Activated CD4-positive, alpha-beta memory T cell treated with anti-CD3 and anti-CD28 coated beads, Interleukin-2, amount 10 ng/mL, durations not matched to agents 7 days and 5 days (primary cell): ENCODE results near the gene ISCA2. TPM values are rescaled to one million over a fixed set of nuclear protein-coding genes. Genes with fewer than 3 reads are reported as not detected.

Experiments
- CTCF ChIA-PET: fragments of 350-600 bp; sonication (Branson Sonifier 250); formaldehyde crosslinking; loops from one replicate; lab custom pipeline; 2021; ENCODE audit warnings: antibody characterized with exemption, inconsistent platforms; lab: Charles Lee
- POLR2A ChIA-PET: fragments of 350-600 bp; sonication (Branson Sonifier 250); formaldehyde crosslinking; loops from one replicate; lab custom pipeline; 2021; ENCODE audit warnings: antibody characterized with exemption; lab: Charles Lee
- DNase-seq: peaks from one replicate; pipeline ENCODE4 v3.0.0-alpha.2; 2020
- H3K27ac Mint-ChIP-seq: one replicate; pipeline ENCODE4 v1.8.0; 2021; ENCODE audit warnings: mild to moderate bottlenecking, mixed read lengths
- H3K27me3 Mint-ChIP-seq: one replicate; pipeline ENCODE4 v1.8.0; 2021; ENCODE audit warnings: mixed read lengths
- H3K36me3 Mint-ChIP-seq: one replicate; pipeline ENCODE4 v1.8.0; 2021; ENCODE audit warnings: low read depth, mixed read lengths
- H3K4me1 Mint-ChIP-seq: one replicate; pipeline ENCODE4 v1.8.0; 2021; ENCODE audit warnings: mixed read lengths
- H3K4me3 Mint-ChIP-seq: one replicate; pipeline ENCODE4 v1.8.0; 2021; ENCODE audit warnings: mild to moderate bottlenecking, mixed read lengths
- H3K9me3 Mint-ChIP-seq: one replicate; pipeline ENCODE4 v1.8.0; 2021; ENCODE audit warnings: mixed read lengths
- total RNA-seq, 2 experiments: library from RNA; stranded (reverse); gene quantifications; one replicate each; pipeline ENCODE4 v1.2.3, GENCODE V29; 2021

Gene ISCA2
- total RNA-seq, 2 experiments from 2014 or later, result 25.8 to 32.1 TPM

- Mint-ChIP-seq H3K4me1 (no peaks in the 10 kb centered on the region), H3K9me3 (no peaks in the 10 kb centered on the region), H3K27ac (no peak overlapping the region), H3K4me3 (no peak overlapping the region), H3K27me3 (peaks cover 11% of the 10 kb centered on the region), H3K36me3 (no peaks in the 10 kb centered on the region)
- POLR2A ChIA-PET, result interaction anchor here (0.7 kb wide), 1 partner anchor 10 kb away, joined by 3 read pairs; no protein-coding TSS in a partner anchor
- DNase-seq, result no peak
- CTCF ChIA-PET, result no interaction called here
Measured at GRCh38 chr14:74543771-74544438, 50.3 kb downstream of the ISCA2 start.

DNA sequence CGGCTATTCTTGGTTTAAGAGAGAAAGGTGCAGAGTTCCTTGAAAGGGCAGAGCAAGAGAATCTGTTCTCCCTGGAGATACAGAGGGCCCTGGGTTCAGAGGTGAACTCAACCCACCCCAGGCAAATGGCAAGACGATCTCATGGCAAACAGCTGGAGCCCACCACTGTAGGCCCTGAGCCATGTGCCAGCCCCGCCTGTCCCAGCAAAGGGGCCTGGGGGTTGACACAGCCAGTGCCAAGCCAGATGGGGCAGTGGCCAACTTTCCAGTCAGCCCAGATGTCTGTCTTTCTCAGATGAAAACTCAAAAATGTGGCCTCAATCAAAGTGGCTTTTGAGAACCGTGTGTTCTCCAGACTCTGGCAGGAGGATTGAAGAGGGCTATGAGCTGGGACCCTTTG is 51.8 kb downstream of the ISCA2 start:
- CTCF ChIA-PET, result interaction anchor here (1.3 kb wide), 1 partner anchor 64 kb away, joined by 3 read pairs; no protein-coding TSS in a partner anchor
- DNase-seq, result no peak

DNA sequence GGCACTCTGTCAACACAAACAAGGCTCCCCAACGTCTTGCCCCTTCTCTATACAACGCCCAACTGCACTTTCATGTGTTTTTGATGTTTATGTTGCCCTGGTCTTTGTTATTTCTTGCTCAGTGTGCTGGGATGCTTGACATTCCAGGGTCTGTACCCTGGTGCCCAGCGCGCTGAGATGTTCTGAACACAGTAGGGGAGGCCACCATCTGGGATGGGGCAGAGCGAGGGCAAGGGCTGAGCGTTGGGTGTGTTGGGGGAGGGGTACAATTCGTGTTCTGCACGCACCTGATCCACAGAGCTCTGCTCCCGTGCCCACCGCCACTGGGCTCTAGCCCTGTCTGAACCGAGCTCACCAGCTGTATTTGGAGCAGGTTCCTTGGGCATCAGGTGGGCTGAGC is 52.9 kb downstream of the ISCA2 start:
- H3K4me1 Mint-ChIP-seq, result no peaks in the 10 kb centered on the region
- no peak overlapping the region for H3K27ac Mint-ChIP-seq
- DNase-seq, result no peak
- H3K36me3 Mint-ChIP-seq, result no peaks in the 10 kb centered on the region
- no peaks in the 10 kb centered on the region for H3K9me3 Mint-ChIP-seq
- H3K4me3 Mint-ChIP-seq, result no peak overlapping the region
- peaks cover 12% of the 10 kb centered on the region for H3K27me3 Mint-ChIP-seq
- ChIA-PET CTCF (no interaction called here), POLR2A (interaction anchor here (0.5 kb wide), 1 partner anchor 180 kb away, joined by 5 read pairs; no protein-coding TSS in a partner anchor)

More for the DNA sequence above, 51.8 kb downstream of the ISCA2 start:
- no peaks in the 10 kb centered on the region for H3K9me3 Mint-ChIP-seq
- H3K36me3 Mint-ChIP-seq, result no peaks in the 10 kb centered on the region
- H3K27me3 Mint-ChIP-seq, result peaks cover 11% of the 10 kb centered on the region
- no peaks in the 10 kb centered on the region for H3K4me1 Mint-ChIP-seq
- POLR2A ChIA-PET, result no interaction called here
- H3K4me3 Mint-ChIP-seq, result no peak overlapping the region
- H3K27ac Mint-ChIP-seq, result no peak overlapping the region

Other genes with a start within 250 kb of the ISCA2 start
- gene ABCD4, start 190.8 kb upstream of the ISCA2 start, total RNA-seq, result 10 to 100 TPM; 52.7 to 54.4 TPM
- not detected for gene VRTN, start 145.3 kb upstream of the ISCA2 start, total RNA-seq
- not detected for gene SYNDIG1L, start 67.6 kb upstream of the ISCA2 start, total RNA-seq
- 10 to 100 TPM; 65.1 to 66.5 TPM for gene NPC2, start 460 bp upstream of the ISCA2 start, total RNA-seq
- under 1 TPM; 0.28 to 0.40 TPM for gene LTBP2, start 118.5 kb downstream of the ISCA2 start, total RNA-seq
- gene AREL1, start 219.3 kb downstream of the ISCA2 start, total RNA-seq, result 10 to 100 TPM; 42.4 to 43.1 TPM
- 10 to 100 TPM; 56.6 to 58.6 TPM for gene FCF1, start 219.4 kb downstream of the ISCA2 start, total RNA-seq